ENCODE data around the gene UBXN4. TPM values are rescaled to one million over a fixed set of nuclear protein-coding genes. Genes with fewer than 3 reads are reported as not detected.
"Not testable (repeated sequence)": the region's sequence is repeated elsewhere in the genome, so short reads cannot be mapped to it uniquely, and the experiment has no call there.

Gene UBXN4
- polyA plus RNA-seq, 1 of the 3 experiments (the other 2 are of a cell fraction) = 32.7 TPM

- H3F3A ChIP-seq (replicated peaks; ENCODE audit: insufficient read depth) = no peaks in the 10 kb centered on the region
- CTCF ChIA-PET = interaction anchor here (0.9 kb wide), 1 partner anchor 31 kb away, joined by 3 read pairs; no protein-coding TSS in a partner anchor
- POLR2A ChIA-PET = no interaction called here
These were observed 61.6 kb downstream of the UBXN4 start for GRCh38 chr2:135803278-135803677.

GRCh38 chr2:135807874-135808273 is 66.2 kb downstream of the UBXN4 start:
- CTCF ChIA-PET = interaction anchor here (0.6 to 5.6 kb wide), 2 partner anchors 10 to 17 kb away, joined by 3 to 46 read pairs; no protein-coding TSS in a partner anchor
- H3K27ac ChIP-seq (ENCODE audit: low read depth in 2 of 2, low read length in 1 of 2); H3F3A ChIP-seq (replicated peaks; ENCODE audit: insufficient read depth); H3K9me2 ChIP-seq; H3K9me3 ChIP-seq; DNase-seq; H3K27me3 ChIP-seq (ENCODE audit: insufficient read depth); H2AFZ ChIP-seq (ENCODE audit: low read depth); H3K4me1 ChIP-seq (ENCODE audit: control insufficient read depth in 1 of 2, insufficient read depth in 2 of 2, low read depth in 1 of 2, low read length in 1 of 2); H3K36me3 ChIP-seq (replicated peaks in 1 of 2; ENCODE audit: control insufficient read depth in 1 of 2, insufficient read depth in 2 of 2, low read length in 1 of 2); H4K20me1 ChIP-seq (ENCODE audit: insufficient read depth); H3K4me2 ChIP-seq; H3K9ac ChIP-seq; H3K4me3 ChIP-seq (ENCODE audit: low read depth in 2 of 2, low read length in 1 of 2); POLR2A ChIA-PET; H3K79me2 ChIP-seq (ENCODE audit: insufficient read depth): not testable (repeated sequence)
- 47% methylated on average over 3 of the region's 3 CpGs for WGBS (ENCODE audit: low lambda C conversion rate)

More at GRCh38 chr2:135803278-135803677, 61.6 kb downstream of the UBXN4 start:
- no peaks in the 10 kb centered on the region for H3K79me2 ChIP-seq (ENCODE audit: insufficient read depth)
- no peak for DNase-seq
- WGBS (ENCODE audit: low lambda C conversion rate) = 63% methylated on average over 2 of the region's 2 CpGs
- H3K9ac ChIP-seq = no peak overlapping the region
- H3K4me2 ChIP-seq = no peak overlapping the region
- no peaks in the 10 kb centered on the region for H3K9me3 ChIP-seq
- H3K27ac ChIP-seq (ENCODE audit: low read depth in 2 of 2, low read length in 1 of 2) = no peak overlapping the region
- no peaks in the 10 kb centered on the region for H3K36me3 ChIP-seq (replicated peaks in 1 of 2; ENCODE audit: control insufficient read depth in 1 of 2, insufficient read depth in 2 of 2, low read length in 1 of 2)
- no peak overlapping the region for H2AFZ ChIP-seq (ENCODE audit: low read depth)
- H3K4me1 ChIP-seq (ENCODE audit: control insufficient read depth in 1 of 2, insufficient read depth in 2 of 2, low read depth in 1 of 2, low read length in 1 of 2) = no peaks in the 10 kb centered on the region
- H4K20me1 ChIP-seq (ENCODE audit: insufficient read depth) = no peaks in the 10 kb centered on the region
- no peak overlapping the region for H3K4me3 ChIP-seq (ENCODE audit: low read depth in 2 of 2, low read length in 1 of 2)
- H3K27me3 ChIP-seq (ENCODE audit: insufficient read depth) = no peaks in the 10 kb centered on the region
- H3K9me2 ChIP-seq = no peaks in the 10 kb centered on the region
- TF ChIP-seq FOXJ3 (CRISPR knock-in tag; IDR thresholded peaks at IDR 0.05) (no peak), GATA2 (CRISPR knock-in tag; IDR thresholded peaks at IDR 0.05) (no peak)

- ChIA-PET POLR2A (no interaction called here), CTCF (interaction anchor here (1.0 to 2.4 kb wide), 2 partner anchors 15 to 16 kb away, joined by 5 to 12 read pairs; no protein-coding TSS in a partner anchor)
- Histone ChIP-seq H3K36me3 (replicated peaks in 1 of 2; ENCODE audit: control insufficient read depth in 1 of 2, insufficient read depth in 2 of 2, low read length in 1 of 2) (no peaks in the 10 kb centered on the region), H3K4me2 (no peak overlapping the region), H3K27me3 (ENCODE audit: insufficient read depth) (no peaks in the 10 kb centered on the region; the same call in 1 of the 2 replicates), H3K4me1 (ENCODE audit: control insufficient read depth in 1 of 2, insufficient read depth in 2 of 2, low read depth in 1 of 2, low read length in 1 of 2) (no peaks in the 10 kb centered on the region), H3K9me2 (no peaks in the 10 kb centered on the region), H4K20me1 (ENCODE audit: insufficient read depth) (no peaks in the 10 kb centered on the region), H3F3A (replicated peaks; ENCODE audit: insufficient read depth) (no peaks in the 10 kb centered on the region), H3K4me3 (ENCODE audit: low read depth in 2 of 2, low read length in 1 of 2) (no peak overlapping the region), H2AFZ (ENCODE audit: low read depth) (no peak overlapping the region), H3K27ac (ENCODE audit: low read depth in 2 of 2, low read length in 1 of 2) (no peak overlapping the region), H3K9me3 (no peaks in the 10 kb centered on the region), H3K9ac (no peak overlapping the region), H3K79me2 (ENCODE audit: insufficient read depth) (no peaks in the 10 kb centered on the region)
- 9% methylated on average over 2 of the region's 2 CpGs for WGBS (ENCODE audit: low lambda C conversion rate)
- no peak for TF ChIP-seq NRF1 (IDR thresholded peaks at IDR 0.05; ENCODE audit: low read depth, low read length)
- no peak for TF ChIP-seq RCOR1 (IDR thresholded peaks at IDR 0.05; ENCODE audit: low read length)
- DNase-seq = no peak
These were observed 71.4 kb downstream of the UBXN4 start for GRCh38 chr2:135812907-135813511.

GRCh38 chr2:135815269-135815668 is 73.6 kb downstream of the UBXN4 start:
- H3K36me3 ChIP-seq (replicated peaks in 1 of 2; ENCODE audit: control insufficient read depth in 1 of 2, insufficient read depth in 2 of 2, low read length in 1 of 2) = no peaks in the 10 kb centered on the region
- no peaks in the 10 kb centered on the region for H3K9me3 ChIP-seq
- no peaks in the 10 kb centered on the region for H3F3A ChIP-seq (replicated peaks; ENCODE audit: insufficient read depth)
- TF ChIP-seq GABPA (IDR thresholded peaks at IDR 0.05; ENCODE audit: low read depth) = no peak
- TF ChIP-seq SMC3 (IDR thresholded peaks at IDR 0.05; ENCODE audit: low read depth, low read length) = no peak
- no peak for TF ChIP-seq TCF12 (IDR thresholded peaks at IDR 0.05)
- no peak for TF ChIP-seq JUND (IDR thresholded peaks at IDR 0.05)
- no peak for TF ChIP-seq IRF3 (IDR thresholded peaks at IDR 0.05; ENCODE audit: low read depth, low read length)
- no peak for TF ChIP-seq RFX5 (IDR thresholded peaks at IDR 0.05; ENCODE audit: low read length)
- TF ChIP-seq GATA2 (CRISPR knock-in tag; IDR thresholded peaks at IDR 0.05) = no peak
- no peak for TF ChIP-seq EP300 (IDR thresholded peaks at IDR 0.05; ENCODE audit: borderline replicate concordance in 1 of 2, low read depth in 1 of 2, low read length in 1 of 2)
- no peak for TF ChIP-seq FOSL2 (IDR thresholded peaks at IDR 0.05; ENCODE audit: borderline replicate concordance, low read depth)
- TF ChIP-seq NRF1 (IDR thresholded peaks at IDR 0.05; ENCODE audit: low read depth, low read length) = no peak
- no peak for TF ChIP-seq USF1 (IDR thresholded peaks at IDR 0.05; ENCODE audit: borderline replicate concordance, low read depth)
- TF ChIP-seq NFIC (IDR thresholded peaks at IDR 0.05; ENCODE audit: borderline replicate concordance) = no peak
- no peak for TF ChIP-seq POLR2AphosphoS5 (IDR thresholded peaks at IDR 0.05; ENCODE audit: low read depth, low read length)
- no peak for TF ChIP-seq CHD2 (IDR thresholded peaks at IDR 0.05; ENCODE audit: low read length, partially characterized antibody)
- TF ChIP-seq RCOR1 (IDR thresholded peaks at IDR 0.05; ENCODE audit: low read length) = no peak
- H3K79me2 ChIP-seq (ENCODE audit: insufficient read depth) = no peaks in the 10 kb centered on the region
- no peak overlapping the region for H3K4me2 ChIP-seq
- H3K27me3 ChIP-seq (ENCODE audit: insufficient read depth) = no peaks in the 10 kb centered on the region; the same call in 1 of the 2 replicates
- DNase-seq = no peak
- no peak overlapping the region for H3K4me3 ChIP-seq (ENCODE audit: low read depth in 2 of 2, low read length in 1 of 2)
- no peak overlapping the region for H2AFZ ChIP-seq (ENCODE audit: low read depth)
- H3K27ac ChIP-seq (ENCODE audit: low read depth in 2 of 2, low read length in 1 of 2) = no peak overlapping the region
- no peak overlapping the region for H3K9ac ChIP-seq
- peaks cover 0 to 4% of the 10 kb centered on the region in 2 experiments; a peak in 1 of 4 replicates for H3K4me1 ChIP-seq (ENCODE audit: control insufficient read depth in 1 of 2, insufficient read depth in 2 of 2, low read depth in 1 of 2, low read length in 1 of 2)
- ChIA-PET CTCF (interaction anchor here (4.5 kb wide), 1 partner anchor 18 kb away, joined by 25 read pairs; no protein-coding TSS in a partner anchor), POLR2A (no interaction called here)
- WGBS (ENCODE audit: low lambda C conversion rate) = 48% methylated on average over 3 of the region's 3 CpGs
- no peaks in the 10 kb centered on the region for H4K20me1 ChIP-seq (ENCODE audit: insufficient read depth)
- no peaks in the 10 kb centered on the region for H3K9me2 ChIP-seq
